Mucosa of descending colon (tissue), 3 donors: Measurements from ENCODE around the gene SNED1. TPM values are rescaled to one million over a fixed set of nuclear protein-coding genes. Genes with fewer than 3 reads are reported as not detected.
A peak's percentile ranks its signal among the peaks of the same experiment; 100 is the strongest.

Source experiments
- ATAC-seq: fragments of 200-7000 bp; cut with Tn5 transposase; one replicate; pipeline ENCODE4 v1.9.1; 2020; ENCODE audit warnings: mild to moderate bottlenecking, moderate library complexity
- DNase-seq, 3 donors: peaks; one replicate each; pipeline ENCODE4 v3.0.0-alpha.2; 2020
- H3K36me3 ChIP-seq: fragments of 200-600 bp; one replicate; pipeline ENCODE4 v1.8.0; 2021; ENCODE audit warnings: low read depth, mild to moderate bottlenecking
- H3K4me1 ChIP-seq: fragments of 200-600 bp; one replicate; pipeline ENCODE4 v1.8.0; 2021; ENCODE audit warnings: low read depth, mild to moderate bottlenecking
- H3K4me3 ChIP-seq: fragments of 200-600 bp; one replicate; pipeline ENCODE4 v1.8.0; 2021; ENCODE audit warnings: mild to moderate bottlenecking
- H3K9me3 ChIP-seq: fragments of 200-600 bp; one replicate; pipeline ENCODE4 v1.8.0; 2021; ENCODE audit warnings: mild to moderate bottlenecking
- CTCF ChIP-seq: fragments of 200-600 bp; IDR thresholded peaks from one replicate; pipeline ENCODE4 v1.8.0; 2022; ENCODE audit warnings: antibody characterized with exemption, mild to moderate bottlenecking
- intact Hi-C, 2 donors: fragments of 100-400 bp; cut with DNase I in 1 of 2; cut with micrococcal nuclease in 1 of 2; formaldehyde crosslinking; loops; one replicate each; pipeline versions ENCODE4 v1.11.0 to v1.11.1; 2022; cut with DNase I, micrococcal nuclease
- total RNA-seq, 3 donors: library from RNA; stranded (reverse); fragmentation: NEBNext Ultra II Directional in 2 of 3; extraction: Animal tissue kit (Norgen Biotek cat#: 25700) in 2 of 3; gene quantifications; one replicate each; pipeline versions ENCODE4 v1.2.1 to v1.2.4, GENCODE V29; 2021 to 2023
- donor health status: DM: no; HTN: no; CAD: no; lungs with moderate emphysema.
- donor health status: DM: no; HTN: no; CAD: no.
- donor health status: DM: no; HTN: yes; CAD: no.

Gene SNED1
- total RNA-seq, 3 donors from 2014 or later: 7.0 to 16.3 (median 14.1) TPM

GRCh38 chr2:241118737-241119505 lies 120.5 kb downstream of the SNED1 start:
- intact Hi-C loops: no loop called here
- ATAC-seq (no peak), DNase-seq (no peak)
- TF ChIP-seq CTCF: no peak
- Histone ChIP-seq H3K4me3 (no peak overlapping the region), H3K4me1 (no peaks in the 10 kb centered on the region), H3K9me3 (no peaks in the 10 kb centered on the region), H3K36me3 (no peaks in the 10 kb centered on the region)

GRCh38 chr2:241120440-241120839 lies 122.0 kb downstream of the SNED1 start:
- TF ChIP-seq CTCF: no peak
- DNase-seq (no peak), ATAC-seq (no peak)
- Histone ChIP-seq H3K9me3 (no peaks in the 10 kb centered on the region), H3K36me3 (no peaks in the 10 kb centered on the region), H3K4me1 (no peaks in the 10 kb centered on the region), H3K4me3 (no peak overlapping the region)
- intact Hi-C loops: no loop called here

- Histone ChIP-seq H3K36me3 (no peaks in the 10 kb centered on the region), H3K4me3 (no peak overlapping the region), H3K9me3 (no peaks in the 10 kb centered on the region), H3K4me1 (no peaks in the 10 kb centered on the region)
- intact Hi-C loops: no loop called here
- no peak for TF ChIP-seq CTCF
- no peak for ATAC-seq
- no peak for DNase-seq
These were observed 122.6 kb downstream of the SNED1 start for GRCh38 chr2:241121008-241121407.

GRCh38 chr2:241122376-241123002 lies 124.1 kb downstream of the SNED1 start:
- Histone ChIP-seq H3K4me3 (no peak overlapping the region), H3K36me3 (no peaks in the 10 kb centered on the region), H3K4me1 (no peaks in the 10 kb centered on the region), H3K9me3 (no peaks in the 10 kb centered on the region)
- no peak for TF ChIP-seq CTCF
- intact Hi-C loops: no loop called here
- ATAC-seq (no peak), DNase-seq (no peak)

- peak; percentile 83 for ATAC-seq
- intact Hi-C loops: no loop called here
- no peak for TF ChIP-seq CTCF
These were observed 125.6 kb downstream of the SNED1 start for GRCh38 chr2:241123816-241124536.

More at GRCh38 chr2:241123816-241124536, 125.6 kb downstream of the SNED1 start:
- peak; percentile 53 to 74 (median 73) for DNase-seq
- H3K4me1 ChIP-seq: no peaks in the 10 kb centered on the region
- no peak overlapping the region for H3K4me3 ChIP-seq
- no peaks in the 10 kb centered on the region for H3K36me3 ChIP-seq
- H3K9me3 ChIP-seq: no peaks in the 10 kb centered on the region
